Activated gamma-delta T cell treated with anti-CD3 and anti-CD28 coated beads, Interleukin-2, amount 50 U/mL, for 16 hours (primary cell): Measurements from ENCODE around the gene BNIP3.

Experiments used
- DNase-seq: peaks from one replicate; pipeline ENCODE4 v3.0.0-alpha.2; 2020; ENCODE audit warnings: low read depth

BNIP3 gene, protein sequence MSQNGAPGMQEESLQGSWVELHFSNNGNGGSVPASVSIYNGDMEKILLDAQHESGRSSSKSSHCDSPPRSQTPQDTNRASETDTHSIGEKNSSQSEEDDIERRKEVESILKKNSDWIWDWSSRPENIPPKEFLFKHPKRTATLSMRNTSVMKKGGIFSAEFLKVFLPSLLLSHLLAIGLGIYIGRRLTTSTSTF

DNA sequence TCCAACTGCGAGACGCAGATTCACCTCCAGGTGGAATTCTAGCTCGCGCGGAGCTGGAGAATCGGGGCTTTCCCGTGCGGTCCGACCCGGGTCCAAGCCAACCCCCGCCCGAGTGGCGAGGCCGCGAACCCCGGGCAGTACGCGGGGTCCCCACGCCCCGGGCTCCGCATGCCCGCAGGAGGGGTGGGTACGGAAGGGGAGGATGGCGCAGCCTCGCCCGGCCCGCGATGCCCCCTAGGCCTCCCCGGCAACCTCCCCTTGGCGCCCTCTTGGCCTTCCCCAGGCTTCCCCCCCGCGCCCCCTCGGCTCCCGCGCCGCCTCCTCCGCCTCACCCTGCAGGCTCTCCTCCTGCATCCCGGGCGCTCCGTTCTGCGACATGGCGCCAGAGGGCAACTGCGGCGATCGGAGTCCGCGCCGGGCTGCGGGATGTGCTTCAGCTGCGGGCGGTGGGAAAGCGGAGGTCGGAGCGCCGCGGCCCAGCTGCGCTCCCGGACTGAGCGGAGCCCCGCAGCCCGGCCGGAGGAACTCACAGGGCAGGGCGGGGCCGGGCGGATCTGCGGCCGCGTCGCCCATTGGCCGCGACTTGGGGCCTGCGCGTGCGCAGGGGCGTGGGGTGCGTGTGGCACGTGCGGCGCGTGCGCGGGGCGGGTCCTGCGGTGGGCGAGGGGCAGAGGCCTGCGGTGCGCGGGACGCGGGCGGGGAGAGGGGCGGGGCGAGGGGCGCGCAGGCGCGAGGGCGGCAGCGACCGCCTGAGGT, at the start of gene BNIP3:
TSS of gene BNIP3 (minus strand) at position 495 of the 756 bp plus-strand sequence. CDS start at position 378, 117 bp downstream.
- peak; percentile 88 for DNase-seq

DNA sequence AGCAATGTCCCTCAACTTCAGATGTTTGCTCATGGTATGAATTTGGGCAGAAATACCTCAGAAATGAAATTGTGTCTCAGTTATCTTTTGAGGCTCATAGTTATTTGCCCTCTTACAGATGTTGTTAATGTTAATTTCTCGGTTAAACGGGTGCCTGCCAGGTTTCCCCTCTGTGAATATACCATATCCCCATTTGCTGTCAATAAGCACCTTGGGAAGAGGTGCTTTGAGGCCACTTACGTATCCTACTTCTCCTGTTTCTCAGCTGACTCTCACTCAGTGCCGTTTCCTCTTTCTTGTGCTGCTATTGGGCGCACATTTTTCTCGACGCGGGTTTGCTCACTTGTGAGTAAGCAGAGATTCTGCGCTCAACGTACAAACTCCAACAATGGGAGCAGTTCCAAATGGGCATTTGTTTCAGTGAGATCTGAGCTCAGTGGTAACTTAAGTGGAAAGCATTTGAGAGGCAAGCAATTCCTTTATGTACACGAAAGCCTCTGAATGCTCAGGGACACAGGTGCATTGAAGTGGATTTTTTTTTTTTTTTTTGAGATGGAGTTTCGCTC, 49.3 kb upstream of the BNIP3 start:
- no peak for DNase-seq

DNA sequence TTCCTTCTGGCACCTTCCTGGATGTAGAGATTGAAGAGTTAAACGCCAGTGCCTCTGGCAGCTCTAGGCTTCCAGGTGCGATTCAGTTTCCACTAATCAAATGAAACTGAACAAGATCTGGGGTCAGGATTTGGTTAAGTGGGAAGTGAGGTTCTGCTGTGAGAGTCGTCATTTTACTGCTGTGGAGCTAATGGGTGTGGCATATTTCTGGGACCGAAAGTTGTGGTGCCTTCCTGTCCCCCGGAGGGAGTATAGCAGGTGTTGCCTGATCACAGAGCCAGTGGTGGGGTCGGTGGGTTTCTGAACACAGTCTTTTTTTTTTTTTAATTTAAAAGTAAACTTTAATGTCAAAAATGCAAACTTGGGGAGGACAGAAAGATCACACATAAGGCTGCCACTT, 47.0 kb upstream of the BNIP3 start:
- DNase-seq, result no peak

DNA sequence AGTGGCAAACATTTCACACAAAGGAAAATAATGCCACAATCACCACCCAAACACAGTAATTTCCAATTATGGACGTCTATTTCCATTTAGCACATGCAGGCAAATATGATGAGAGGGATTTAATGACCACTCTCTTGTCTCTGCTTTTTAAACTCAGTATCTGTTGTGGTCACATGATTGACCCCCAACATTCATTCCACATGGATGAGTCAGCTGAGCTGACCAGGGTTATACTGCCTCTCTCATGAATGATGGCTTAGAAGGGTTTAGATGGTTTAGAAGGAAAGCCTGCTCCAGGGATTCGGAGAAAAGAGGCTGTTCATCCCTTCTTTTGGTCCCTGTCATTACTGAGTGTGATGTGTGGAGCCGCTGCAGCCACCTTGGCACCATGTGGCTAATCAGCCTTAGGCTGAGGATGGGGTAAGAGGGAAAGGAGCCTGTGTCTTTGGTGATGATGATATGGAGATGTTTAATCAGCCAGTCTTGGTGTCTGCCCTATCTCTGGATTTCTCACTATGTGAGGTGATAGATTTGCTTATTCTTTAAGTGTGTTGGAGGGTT, 45.8 kb upstream of the BNIP3 start:
- no peak for DNase-seq

DNA sequence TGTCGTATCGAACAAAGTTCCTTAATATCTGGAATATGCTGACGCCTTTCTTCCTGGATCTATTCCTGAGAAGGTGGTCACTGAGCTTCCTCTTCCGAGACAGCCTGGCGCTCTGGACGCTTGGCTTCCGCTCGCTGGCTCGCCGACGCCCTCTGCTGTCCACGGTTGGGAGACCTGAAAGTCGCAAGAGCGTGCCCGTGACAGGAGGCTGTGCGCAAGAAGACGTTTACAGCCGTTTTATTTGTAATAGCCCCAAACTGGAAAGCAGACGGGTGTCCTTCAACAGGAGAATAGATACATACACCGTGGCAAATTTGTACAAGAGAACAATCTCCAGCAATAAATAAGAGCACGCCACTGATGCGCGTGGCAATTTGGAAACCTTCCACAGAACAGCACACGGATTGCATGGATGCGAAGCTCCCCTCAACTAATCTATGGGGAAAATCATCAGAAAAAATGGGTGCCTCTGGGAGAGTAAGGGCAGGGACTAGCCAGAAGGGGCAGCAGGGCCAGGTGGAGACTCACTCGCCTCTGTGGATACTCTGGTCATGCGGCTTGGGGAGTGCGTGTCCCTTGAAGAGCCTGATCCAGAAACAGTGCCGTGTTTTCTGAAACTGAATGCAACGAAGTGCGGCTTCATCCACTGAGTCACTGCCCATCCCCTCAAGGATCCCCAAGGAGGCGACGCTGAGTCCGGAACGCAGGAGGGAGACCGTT, 41.5 kb upstream of the BNIP3 start:
- peak; percentile 66 for DNase-seq

DNA sequence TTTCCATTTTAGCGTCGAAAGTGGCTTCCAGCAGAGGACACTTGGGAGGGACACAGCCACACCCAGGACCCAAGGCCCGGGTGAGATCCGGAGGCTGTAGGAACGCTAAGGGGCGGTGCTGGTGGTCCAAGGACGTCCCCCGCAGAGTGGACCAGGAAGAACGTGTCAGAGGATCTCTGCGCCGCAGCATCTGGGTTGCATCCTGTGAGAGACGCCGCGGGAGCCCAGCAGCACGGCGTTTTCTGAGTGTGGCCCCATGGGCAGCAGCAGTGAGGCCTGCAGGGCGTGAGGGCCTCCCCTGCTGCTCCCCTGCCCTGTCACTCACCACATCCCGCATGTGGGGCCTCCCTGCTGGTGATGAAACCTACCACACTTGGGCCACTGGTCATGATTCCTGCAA, 40.5 kb upstream of the BNIP3 start:
- no peak for DNase-seq

DNA sequence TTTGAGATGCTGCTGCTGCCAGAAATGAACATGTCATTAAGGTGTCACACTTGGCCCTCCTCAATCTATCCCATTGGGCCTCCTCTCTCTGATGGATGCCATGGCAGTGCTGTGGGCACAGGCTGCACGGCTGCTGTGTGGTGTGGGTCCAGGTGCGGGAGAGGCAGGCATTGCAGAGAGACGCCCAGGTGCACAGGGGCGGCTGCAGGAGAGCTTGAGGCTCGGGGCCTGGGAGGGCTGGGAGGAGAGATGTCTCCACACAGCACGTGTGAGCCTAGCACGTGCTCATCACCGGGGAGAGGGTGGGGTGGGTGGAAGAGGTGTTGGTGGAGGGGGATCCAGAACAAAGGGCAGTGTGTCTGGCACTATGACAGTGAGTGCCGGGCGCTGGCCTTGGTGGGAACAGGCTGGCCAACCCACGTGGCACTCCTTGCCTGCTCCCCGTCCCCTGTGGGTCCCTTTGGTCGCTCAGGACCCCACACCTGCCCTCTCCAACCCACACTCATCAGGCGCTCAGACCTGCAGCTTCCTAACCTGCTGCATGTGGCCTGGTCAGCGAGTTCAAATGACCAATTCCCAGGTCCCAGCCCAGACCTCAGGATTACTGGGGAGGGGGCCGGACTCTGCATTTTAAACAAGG, 39.9 kb upstream of the BNIP3 start:
- no peak for DNase-seq

DNA sequence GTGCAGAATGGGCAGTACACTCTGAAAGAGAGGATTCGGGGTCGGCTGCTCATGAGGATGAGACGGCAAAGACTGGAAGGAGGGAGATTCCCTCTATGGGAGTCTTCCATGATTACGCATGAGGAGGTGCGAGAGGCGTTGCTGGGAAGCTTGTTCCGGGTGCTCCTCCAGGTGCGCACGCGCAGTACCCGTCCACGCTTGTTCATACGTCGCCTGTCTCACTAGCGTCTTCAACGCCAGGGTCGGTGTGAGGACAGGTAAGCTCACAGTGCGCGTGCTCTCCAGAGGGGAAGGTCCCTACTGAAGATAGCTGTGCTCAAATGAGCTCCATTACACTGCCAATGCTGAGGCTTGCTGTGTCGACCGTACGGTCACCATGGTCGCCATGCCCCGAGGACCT, 39.3 kb upstream of the BNIP3 start:
- no peak for DNase-seq

DNA sequence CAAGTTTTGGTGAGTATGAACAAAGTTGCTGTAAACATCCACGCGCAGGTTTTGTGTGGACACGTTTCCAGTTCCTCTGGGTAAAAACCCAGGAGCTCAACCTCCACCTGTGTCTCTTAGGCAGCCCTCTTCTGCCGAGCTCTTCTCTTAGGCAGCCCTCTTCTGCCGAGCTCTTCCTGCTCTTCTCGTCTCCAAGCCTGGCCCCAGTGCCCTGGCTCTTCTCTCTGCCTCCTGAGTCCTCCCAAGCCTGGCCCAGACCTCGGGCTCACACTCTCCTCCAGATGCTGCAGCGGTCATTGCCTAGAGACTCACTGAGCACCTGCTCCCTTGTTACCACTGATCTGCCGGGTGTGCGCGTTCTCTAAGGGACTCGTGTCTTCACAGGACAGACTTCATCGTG, 38.7 kb upstream of the BNIP3 start:
- no peak for DNase-seq

DNA sequence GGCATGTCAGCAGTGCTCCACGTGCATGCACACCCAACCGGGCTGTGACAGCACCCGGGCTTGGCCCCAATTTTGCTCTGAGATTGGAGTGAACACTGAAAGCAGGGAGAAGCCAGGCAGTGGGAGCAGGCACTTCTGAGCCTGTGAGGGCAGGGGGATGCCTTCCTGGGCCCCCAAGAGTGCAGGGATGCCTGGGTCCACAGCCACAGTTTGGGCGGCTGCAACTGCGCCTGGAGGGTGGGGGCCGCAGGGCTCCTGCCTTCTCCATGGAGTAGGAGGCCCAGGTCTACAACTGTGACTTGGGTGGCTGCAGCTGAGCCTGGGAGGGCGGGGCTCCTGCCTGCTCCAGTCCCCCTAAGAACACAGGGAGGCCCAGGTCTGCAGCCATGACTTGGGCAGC, 37.6 kb upstream of the BNIP3 start:
- DNase-seq, result no peak

DNA sequence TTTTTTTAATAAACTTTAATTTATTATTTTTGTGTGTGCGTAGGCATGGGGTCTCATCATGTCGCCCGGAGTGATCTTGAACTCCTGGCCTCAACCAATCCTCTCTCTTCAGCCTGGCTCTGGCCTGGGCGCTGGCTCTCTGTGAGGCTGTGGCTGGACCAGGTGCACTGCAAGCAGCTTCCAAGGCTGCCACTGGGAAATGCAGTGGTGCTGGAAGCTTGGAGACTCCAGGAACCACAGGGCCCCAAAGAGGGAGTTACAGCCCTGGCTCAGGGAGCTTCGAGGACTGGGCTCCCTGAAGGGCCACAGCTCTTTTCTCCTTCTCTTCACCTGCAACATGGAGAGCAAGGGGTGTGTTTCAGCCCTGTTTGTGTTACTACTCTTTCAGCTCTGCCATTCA, 36.7 kb upstream of the BNIP3 start:
- DNase-seq, result no peak

DNA sequence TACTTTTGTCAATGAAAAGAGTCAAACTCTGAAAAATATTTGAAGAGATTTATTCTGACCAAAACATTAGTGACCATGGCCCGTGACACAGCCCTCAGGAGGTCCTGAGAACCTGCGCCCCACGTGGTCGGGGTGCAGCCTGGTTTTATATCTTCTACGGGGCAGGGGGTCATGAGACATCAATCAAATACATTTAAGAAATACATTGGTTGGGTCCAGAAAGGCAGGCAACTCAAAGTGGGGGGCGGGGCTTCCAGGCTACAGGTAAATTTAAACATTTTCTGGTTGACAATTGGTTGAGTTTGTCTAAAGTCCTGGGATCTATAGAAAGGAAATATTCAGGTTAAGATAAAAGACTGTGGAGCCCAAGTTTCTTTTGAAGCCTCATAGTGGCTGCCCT, 34.8 kb upstream of the BNIP3 start:
- DNase-seq, result no peak

DNA sequence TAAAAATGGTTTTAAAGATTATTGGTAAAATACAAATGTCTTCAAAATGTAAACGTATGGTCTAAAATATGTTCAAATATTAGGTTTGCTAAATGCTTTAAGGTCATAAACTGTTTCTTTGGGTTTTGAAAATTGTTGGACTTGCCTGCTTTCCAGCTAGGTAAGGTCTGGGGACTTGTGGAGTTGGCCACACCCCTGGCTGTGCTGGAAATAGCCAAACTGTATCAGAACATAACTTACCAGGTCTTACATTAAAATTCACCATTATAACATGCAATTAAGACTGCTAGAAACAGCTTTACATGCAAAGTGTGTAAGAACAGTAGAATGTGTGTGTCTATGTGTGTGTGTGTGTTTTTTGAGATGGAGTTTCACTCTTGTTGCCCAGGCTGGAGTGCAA, 29.7 kb upstream of the BNIP3 start:
- no peak for DNase-seq

DNA sequence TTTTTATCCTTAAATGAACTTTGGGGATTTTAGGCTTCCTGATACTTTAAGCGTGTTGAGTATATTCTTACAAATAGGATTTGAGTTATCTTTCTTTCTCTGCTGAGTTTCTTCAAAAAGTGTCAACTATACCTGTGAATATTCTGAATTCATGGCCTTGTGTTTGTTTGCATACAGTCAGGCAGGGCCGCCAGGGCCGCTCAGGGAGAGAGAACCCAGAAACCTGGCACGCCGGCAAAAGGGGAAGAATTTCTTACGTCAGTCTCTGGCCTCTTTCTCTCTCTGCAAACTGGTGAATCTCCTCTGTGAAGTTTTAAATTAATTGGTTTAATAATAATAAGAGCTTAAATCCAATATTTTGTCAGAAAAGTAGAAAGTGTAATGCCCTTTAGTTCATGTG, 29.3 kb upstream of the BNIP3 start:
- DNase-seq, result no peak

DNA sequence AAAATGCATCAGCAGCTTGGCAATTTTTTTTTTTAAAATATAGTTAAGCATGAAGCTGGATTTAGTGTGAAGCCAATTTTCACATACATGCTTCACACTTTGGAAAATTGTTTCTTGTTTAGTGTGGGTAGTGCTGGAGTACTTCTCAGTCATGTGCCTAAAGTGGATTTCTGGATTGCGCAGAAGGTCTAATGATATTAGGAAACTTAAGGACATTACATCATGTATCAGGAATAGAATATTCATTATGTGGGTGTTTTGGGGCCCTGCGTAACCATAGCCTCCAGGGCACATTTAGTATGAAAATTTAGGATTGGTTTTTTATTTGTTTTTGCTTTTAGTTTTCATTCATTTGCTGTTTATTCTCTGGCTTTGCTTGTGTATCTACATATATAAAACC, 28.8 kb upstream of the BNIP3 start:
- no peak for DNase-seq

DNA sequence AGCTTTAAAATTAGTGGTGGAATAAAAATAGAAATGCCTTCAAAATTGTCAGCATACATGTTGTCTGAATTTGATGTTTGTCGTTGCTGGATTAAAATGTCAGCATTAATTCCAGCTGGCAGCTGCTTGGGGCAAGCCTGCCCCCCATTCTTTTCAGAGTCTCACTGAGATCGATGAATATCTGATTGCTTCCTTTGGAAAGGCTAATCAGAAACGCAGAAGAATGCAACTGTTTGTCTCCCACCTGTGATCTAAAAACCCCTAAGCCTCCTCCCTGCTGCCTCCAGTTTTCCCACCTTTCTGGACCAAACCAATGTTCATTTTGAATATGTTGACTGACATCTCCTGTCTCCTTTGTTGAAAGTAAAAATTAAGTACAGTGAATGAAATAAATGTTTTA, 27.9 kb upstream of the BNIP3 start:
- no peak for DNase-seq

DNA sequence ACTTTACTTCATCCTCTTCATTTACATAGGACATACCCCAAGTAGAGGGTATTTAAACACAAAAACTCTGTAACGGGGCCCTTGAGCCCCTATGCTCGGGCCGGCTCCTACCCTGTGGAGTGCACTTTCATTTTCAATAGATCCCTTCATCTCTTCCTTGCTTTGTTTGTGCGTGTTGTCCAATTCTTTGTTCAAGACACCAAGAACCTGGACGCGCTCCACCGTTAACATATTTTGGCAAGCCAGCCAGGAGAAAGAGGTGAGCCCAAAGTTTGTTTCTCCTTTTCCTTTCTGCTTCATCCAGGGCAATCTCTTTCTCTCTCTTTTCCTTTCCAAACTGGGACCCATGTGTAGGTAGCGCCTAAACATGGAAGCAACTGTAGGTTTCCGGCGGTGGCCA, 26.0 kb upstream of the BNIP3 start:
- no peak for DNase-seq

DNA sequence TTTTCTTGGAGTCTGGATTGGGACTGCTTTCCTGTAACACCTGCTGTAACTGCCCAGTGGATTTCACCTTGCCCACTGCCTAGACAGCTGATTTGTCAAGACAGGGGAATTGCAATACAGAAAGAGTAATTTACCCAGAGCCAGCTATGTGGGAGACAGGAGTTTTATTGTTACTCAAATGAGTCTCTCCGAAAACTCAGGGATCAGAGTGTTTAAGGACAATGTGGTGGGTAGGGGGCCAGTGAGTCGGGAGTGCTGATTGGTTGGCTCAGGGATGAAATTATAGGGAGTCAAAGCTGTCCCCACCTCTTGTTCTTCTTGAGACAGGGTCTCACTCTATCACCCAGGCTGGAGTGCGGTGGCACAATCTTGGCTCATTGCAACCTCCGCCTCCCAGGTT, 25.2 kb upstream of the BNIP3 start:
- no peak for DNase-seq

DNA sequence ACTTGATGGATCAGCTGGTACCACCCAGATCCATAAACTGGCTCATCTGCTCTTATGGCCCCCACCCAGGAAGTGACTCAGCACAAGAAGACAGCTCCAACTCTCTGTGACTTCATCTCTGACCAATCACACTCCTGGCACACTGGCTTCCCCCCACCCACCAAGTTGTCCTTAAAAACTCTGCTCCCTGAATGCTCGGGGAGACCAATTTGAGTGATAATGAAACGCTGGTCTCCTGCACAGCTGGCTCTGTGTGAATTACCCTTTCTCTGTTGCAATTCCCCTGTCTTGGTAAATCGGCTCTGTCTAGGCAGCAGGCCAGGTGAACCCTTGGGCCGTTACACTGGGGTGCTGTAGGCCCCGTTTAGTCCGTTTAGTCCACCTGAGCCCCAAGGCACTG, 23.4 kb upstream of the BNIP3 start:
- no peak for DNase-seq

DNA sequence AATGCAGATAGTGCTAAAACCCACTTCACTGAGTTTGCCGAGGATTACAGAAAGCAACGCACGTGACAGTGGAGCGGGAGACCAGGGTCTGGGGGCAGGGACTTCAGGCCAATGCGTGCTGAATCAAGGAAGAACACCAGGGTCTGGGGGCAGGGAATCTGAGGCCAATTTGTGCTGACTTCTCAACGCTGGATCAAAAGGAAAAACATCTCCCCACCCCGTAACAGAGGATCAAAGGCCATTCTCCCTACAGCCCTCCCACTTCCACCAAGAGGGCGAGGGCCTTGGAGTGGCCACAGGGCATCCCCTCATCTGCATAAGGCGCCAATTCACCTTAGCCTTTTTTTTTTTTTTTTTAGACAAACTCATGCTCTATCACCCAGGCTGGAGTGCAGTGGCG, 22.3 kb upstream of the BNIP3 start:
- DNase-seq, result no peak

DNA sequence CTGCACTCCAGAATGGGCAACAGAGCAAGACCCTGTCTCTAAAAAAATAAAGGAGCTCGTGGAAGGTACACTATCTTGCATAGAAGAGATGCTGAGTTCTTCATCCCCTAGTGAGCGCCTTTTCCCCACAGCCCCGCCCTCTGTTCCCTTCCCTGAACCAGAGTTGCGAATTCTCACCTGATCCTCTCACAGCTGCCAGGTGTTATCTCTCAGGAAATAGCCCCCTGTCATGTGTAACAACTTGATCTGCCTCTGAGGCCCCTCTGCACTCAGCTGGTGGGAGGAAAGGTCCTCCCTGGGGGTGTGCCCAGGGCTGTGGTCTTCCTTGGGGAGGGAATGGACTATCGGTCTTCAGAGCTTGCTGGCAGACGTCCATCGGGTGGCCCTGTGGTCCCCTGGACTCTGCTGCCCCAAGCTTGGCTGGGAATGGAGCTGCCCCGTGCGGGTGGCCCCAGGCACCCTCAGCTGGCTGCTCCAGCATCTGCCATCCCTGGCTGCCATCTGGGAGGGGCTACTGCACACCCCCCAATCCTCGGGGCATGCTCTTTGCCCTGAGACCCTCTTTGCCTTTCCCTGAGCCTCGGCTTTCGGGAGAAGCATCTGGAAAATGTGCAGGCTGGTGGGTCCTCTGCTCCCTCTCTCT, 21.7 kb upstream of the BNIP3 start:
- DNase-seq, result no peak

DNA sequence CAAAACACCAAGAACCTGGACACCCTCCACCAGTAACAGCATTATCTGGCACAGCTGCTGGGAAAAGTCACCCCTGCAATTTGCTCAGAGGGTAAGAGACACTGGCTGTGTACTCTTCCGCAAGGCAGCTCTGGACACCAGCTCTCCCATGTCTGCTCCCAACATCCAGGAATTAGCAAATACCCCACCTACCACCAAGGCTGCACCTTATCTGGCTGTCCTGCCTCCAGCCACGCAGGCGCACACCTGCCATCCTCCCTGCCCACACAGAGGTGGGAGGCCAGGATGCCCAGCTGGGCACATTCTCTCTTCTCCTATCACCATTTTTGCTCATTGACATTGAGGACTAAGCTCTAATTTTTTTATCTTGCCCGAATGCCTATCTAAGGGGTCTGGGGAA, 20.3 kb upstream of the BNIP3 start:
- DNase-seq, result no peak
